Measurements from ENCODE around the gene RNF145. TPM values are rescaled to one million over a fixed set of nuclear protein-coding genes. Genes with fewer than 3 reads are reported as not detected.

Gene RNF145
- total RNA-seq, 1 experiment from 2014 or later: 13.7 TPM

DNA sequence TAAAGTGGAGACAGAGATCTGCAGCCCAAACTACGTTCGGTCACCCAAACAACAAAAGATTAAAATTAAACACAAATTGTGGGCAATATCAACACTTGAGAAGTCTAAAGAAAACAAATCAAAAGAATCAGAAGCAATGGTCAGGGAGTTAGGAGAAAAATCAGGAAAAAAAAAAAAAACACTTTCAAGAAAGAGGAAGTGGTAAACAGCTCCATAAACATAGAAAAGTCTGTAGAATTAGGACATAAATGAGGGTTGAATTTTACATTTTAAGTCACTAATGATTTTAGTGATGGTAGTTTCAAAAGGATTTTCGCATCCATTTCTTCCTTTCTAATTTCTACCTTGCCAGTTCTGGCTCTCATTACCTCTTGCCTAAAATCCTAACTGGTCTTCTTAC lies 10.1 kb downstream of the RNF145 start:
- no peak overlapping the region for H3K4me3 ChIP-seq (ENCODE audit: low read length)
- TF ChIP-seq EZH2 (IDR thresholded peaks at IDR 0.05; ENCODE audit: low read length, unreplicated experiment) (no peak), EZH2phosphoT487 (IDR thresholded peaks at IDR 0.05; ENCODE audit: borderline replicate concordance, low read length) (no peak), CTCF (conservative IDR thresholded peaks at IDR 0.05; ENCODE audit: low read depth, low read length) (no peak)
- intact Hi-C loops (cut with micrococcal nuclease): no loop called here
- no peaks in the 10 kb centered on the region for H4K20me1 ChIP-seq (ENCODE audit: low read length)
- no peak overlapping the region for H3K9ac ChIP-seq (ENCODE audit: low read length)
- no peaks in the 10 kb centered on the region for H3F3A ChIP-seq (ENCODE audit: low read length, unreplicated experiment)
- peaks cover 76% of the 10 kb centered on the region for H3K79me2 ChIP-seq (ENCODE audit: low read length)
- no peak for ATAC-seq
- peaks cover 11% of the 10 kb centered on the region; the same call in 1 of the 2 replicates for H3K36me3 ChIP-seq (ENCODE audit: low read depth, low read length)
- H3K9me3 ChIP-seq (ENCODE audit: low read length): no peaks in the 10 kb centered on the region
- POLR2A ChIA-PET (ENCODE audit: unreplicated experiment): no interaction called here
- H2AFZ ChIP-seq (ENCODE audit: low read length): no peak overlapping the region
- H3K9me2 ChIP-seq (replicated peaks; ENCODE audit: low read length): no peaks in the 10 kb centered on the region
- H3K4me2 ChIP-seq (ENCODE audit: low read length): no peak overlapping the region
- no TSS peak for BruUV-seq (replicated peaks)
- DNase-seq: no peak
- H3K4me1 ChIP-seq (ENCODE audit: insufficient read depth, low read length): no peaks in the 10 kb centered on the region
- H3K27ac ChIP-seq (ENCODE audit: low read length): no peak overlapping the region
- CTCF ChIA-PET: no interaction called here
- no peaks in the 10 kb centered on the region for H3K27me3 ChIP-seq (ENCODE audit: low read length)

GRCh38 chr5:159198063-159199036 lies 11.0 kb downstream of the RNF145 start:
- ATAC-seq (0 out of 2 replicates have a peak, but pooled peaks have one; percentile 27), DNase-seq (no peak)
- Histone ChIP-seq H3K9me3 (ENCODE audit: low read length) (no peaks in the 10 kb centered on the region), H3F3A (ENCODE audit: low read length, unreplicated experiment) (no peaks in the 10 kb centered on the region), H3K4me2 (ENCODE audit: low read length) (no peak overlapping the region), H3K27ac (ENCODE audit: low read length) (no peak overlapping the region), H3K36me3 (ENCODE audit: low read depth, low read length) (peaks cover 10% of the 10 kb centered on the region; the same call in 1 of the 2 replicates), H2AFZ (ENCODE audit: low read length) (no peak overlapping the region), H4K20me1 (ENCODE audit: low read length) (no peaks in the 10 kb centered on the region), H3K79me2 (ENCODE audit: low read length) (peaks cover 67% of the 10 kb centered on the region), H3K9ac (ENCODE audit: low read length) (no peak overlapping the region), H3K4me3 (ENCODE audit: low read length) (no peak overlapping the region), H3K9me2 (replicated peaks; ENCODE audit: low read length) (no peaks in the 10 kb centered on the region), H3K27me3 (ENCODE audit: low read length) (no peaks in the 10 kb centered on the region), H3K4me1 (ENCODE audit: insufficient read depth, low read length) (no peaks in the 10 kb centered on the region)
- ChIA-PET CTCF (no interaction called here), POLR2A (ENCODE audit: unreplicated experiment) (no interaction called here)
- no peak for TF ChIP-seq EZH2phosphoT487 (IDR thresholded peaks at IDR 0.05; ENCODE audit: borderline replicate concordance, low read length)
- TF ChIP-seq CTCF (conservative IDR thresholded peaks at IDR 0.05; ENCODE audit: low read depth, low read length): no peak
- no peak for TF ChIP-seq EZH2 (IDR thresholded peaks at IDR 0.05; ENCODE audit: low read length, unreplicated experiment)
- intact Hi-C loops (cut with micrococcal nuclease): no loop called here
- no TSS peak for BruUV-seq (replicated peaks)

GRCh38 chr5:159195775-159196174 lies 13.6 kb downstream of the RNF145 start:
- Histone ChIP-seq H3K4me1 (ENCODE audit: insufficient read depth, low read length) (no peaks in the 10 kb centered on the region), H2AFZ (ENCODE audit: low read length) (no peak overlapping the region)
- POLR2A ChIA-PET (ENCODE audit: unreplicated experiment): no interaction called here

More at GRCh38 chr5:159195775-159196174, 13.6 kb downstream of the RNF145 start:
- no peaks in the 10 kb centered on the region for H3K27me3 ChIP-seq (ENCODE audit: low read length)
- ATAC-seq (no peak), DNase-seq (no peak)
- H3K9me2 ChIP-seq (replicated peaks; ENCODE audit: low read length): no peaks in the 10 kb centered on the region
- H3K9me3 ChIP-seq (ENCODE audit: low read length): no peaks in the 10 kb centered on the region
- intact Hi-C loops (cut with micrococcal nuclease): no loop called here
- no peak overlapping the region for H3K9ac ChIP-seq (ENCODE audit: low read length)
- no peaks in the 10 kb centered on the region for H3F3A ChIP-seq (ENCODE audit: low read length, unreplicated experiment)
- H3K27ac ChIP-seq (ENCODE audit: low read length): no peak overlapping the region
- no peak overlapping the region for H3K4me2 ChIP-seq (ENCODE audit: low read length)
- H3K79me2 ChIP-seq (ENCODE audit: low read length): peaks cover 43% of the 10 kb centered on the region
- H3K4me3 ChIP-seq (ENCODE audit: low read length): no peak overlapping the region
- no TSS peak for BruUV-seq (replicated peaks)
- CTCF ChIA-PET: no interaction called here
- no peaks in the 10 kb centered on the region for H4K20me1 ChIP-seq (ENCODE audit: low read length)
- H3K36me3 ChIP-seq (ENCODE audit: low read depth, low read length): peaks cover 6% of the 10 kb centered on the region; the same call in 1 of the 2 replicates
- TF ChIP-seq EZH2 (IDR thresholded peaks at IDR 0.05; ENCODE audit: low read length, unreplicated experiment) (no peak), CTCF (conservative IDR thresholded peaks at IDR 0.05; ENCODE audit: low read depth, low read length) (no peak), EZH2phosphoT487 (IDR thresholded peaks at IDR 0.05; ENCODE audit: borderline replicate concordance, low read length) (no peak)

Measured in PC-3 (cell line).